Vagina (tissue), 2 donors: ENCODE data around the gene RIN3. TPM values are rescaled to one million over a fixed set of nuclear protein-coding genes. Genes with fewer than 3 reads are reported as not detected.
"Not testable (repeated sequence)": the region's sequence is repeated elsewhere in the genome, so short reads cannot be mapped to it uniquely, and the experiment has no call there.

Experiments used
- DNase-seq, 2 donors: peaks; one replicate each; pipeline ENCODE4 v3.0.0-alpha.2; 2017; ENCODE audit errors: extremely low spot score in 2 of 2
- H3K27ac ChIP-seq: fragments of 200-600 bp; sonication (generic); one replicate; pipeline ENCODE4 v1.5.1; 2019
- H3K27me3 ChIP-seq: fragments of 200-600 bp; sonication (generic); one replicate; pipeline ENCODE4 v1.5.1; 2019
- H3K36me3 ChIP-seq, 2 donors: fragments of 200-600 bp; sonication (generic); one replicate each; pipeline ENCODE4 v1.5.1; 2017 to 2019
- H3K4me1 ChIP-seq: fragments of 200-600 bp; sonication (generic); one replicate; pipeline ENCODE4 v1.5.1; 2019
- H3K4me3 ChIP-seq, 2 donors: fragments of 200-600 bp; sonication (generic); 1 replicate in 1 of 2; 2 replicates in 1 of 2; pipeline ENCODE4 v1.5.1; 2016 to 2019
- H3K9me3 ChIP-seq: fragments of 200-600 bp; sonication (generic); one replicate; pipeline ENCODE4 v1.5.1; 2019
- CTCF ChIP-seq, 3 experiments: fragments of 450-650 bp in 2 of 3; fragments of 200-600 bp in 1 of 3; sonication (generic) in 1 of 3; IDR thresholded peaks; one replicate each; pipeline ENCODE4 v1.5.1; 2017 to 2019; ENCODE audit warnings: antibody characterized with exemption in 3 of 3, mild to moderate bottlenecking in 2 of 3, moderate library complexity in 2 of 3
- POLR2A ChIP-seq, 2 donors: fragments of 450-650 bp; IDR thresholded peaks; one replicate each; pipeline ENCODE4 v1.6.1; 2017; ENCODE audit warnings: antibody characterized with exemption in 2 of 2, mild to moderate bottlenecking in 2 of 2, moderate library complexity in 2 of 2
- POLR2AphosphoS5 ChIP-seq, 2 donors: sonication (generic); formaldehyde crosslinking; IDR thresholded peaks; one replicate each; pipeline ENCODE4 v1.9.0; 2017; ENCODE audit warnings: antibody characterized with exemption in 2 of 2, mild to moderate bottlenecking in 2 of 2, low read depth in 1 of 2; ENCODE audit not compliant: insufficient read depth in 1 of 2
- intact Hi-C: fragments of 100-400 bp; cut with DNase I; formaldehyde crosslinking; loops from one replicate; pipeline ENCODE4 v1.15.1; 2023
- total RNA-seq: library from RNA; depleted of rRNA; stranded (reverse); fragments of >200 nt; gene quantifications from one replicate; pipeline ENCODE4 v1.2.3, GENCODE V29; 2016

RIN3 gene
- total RNA-seq, 1 donor from 2014 or later = 22.6 TPM

GRCh38 chr14:92677955-92678354, 164.4 kb downstream of the RIN3 start:
- intact Hi-C loops = no loop called here
- Histone ChIP-seq H3K36me3 (peaks cover 0 to 9% of the 10 kb centered on the region in 2 donors), H3K27ac (no peak overlapping the region)

GRCh38 chr14:92678766-92679165, 165.2 kb downstream of the RIN3 start:
- TF ChIP-seq POLR2AphosphoS5 (IDR thresholded peaks at IDR 0.05; ENCODE audit: insufficient read depth in 1 of 2, low read depth in 1 of 2) (no peak), POLR2A (IDR thresholded peaks at IDR 0.05) (no peak), CTCF (IDR thresholded peaks at IDR 0.05) (no peak)
- peaks cover 0 to 9% of the 10 kb centered on the region in 2 donors for H3K36me3 ChIP-seq
- no peaks in the 10 kb centered on the region for H3K27me3 ChIP-seq
- DNase-seq = no peak
- no peak overlapping the region for H3K27ac ChIP-seq
- H3K9me3 ChIP-seq = no peaks in the 10 kb centered on the region
- H3K4me3 ChIP-seq = no peak overlapping the region
- intact Hi-C loops = no loop called here
- peaks cover 9% of the 10 kb centered on the region for H3K4me1 ChIP-seq

More at GRCh38 chr14:92677955-92678354, 164.4 kb downstream of the RIN3 start:
- Histone ChIP-seq H3K4me3 (no peak overlapping the region), H3K27me3 (no peaks in the 10 kb centered on the region), H3K9me3 (no peaks in the 10 kb centered on the region), H3K4me1 (peaks cover 9% of the 10 kb centered on the region)
- TF ChIP-seq POLR2A (IDR thresholded peaks at IDR 0.05) (no peak), POLR2AphosphoS5 (IDR thresholded peaks at IDR 0.05; ENCODE audit: insufficient read depth in 1 of 2, low read depth in 1 of 2) (no peak), CTCF (IDR thresholded peaks at IDR 0.05) (no peak)
- no peak for DNase-seq

- H3K27me3 ChIP-seq = no peaks in the 10 kb centered on the region
- H3K27ac ChIP-seq = no peak overlapping the region
- no peak for DNase-seq
- H3K36me3 ChIP-seq = peaks cover 0 to 9% of the 10 kb centered on the region in 2 donors
- H3K4me1 ChIP-seq = peaks cover 9% of the 10 kb centered on the region
- TF ChIP-seq POLR2A (IDR thresholded peaks at IDR 0.05) = no peak
- no peak for TF ChIP-seq CTCF (IDR thresholded peaks at IDR 0.05)
- TF ChIP-seq POLR2AphosphoS5 (IDR thresholded peaks at IDR 0.05; ENCODE audit: insufficient read depth in 1 of 2, low read depth in 1 of 2) = no peak
- H3K9me3 ChIP-seq = no peaks in the 10 kb centered on the region
- intact Hi-C loops = no loop called here
- no peak overlapping the region for H3K4me3 ChIP-seq
These were observed 165.7 kb downstream of the RIN3 start for GRCh38 chr14:92679246-92679645.

GRCh38 chr14:92680330-92680729, 166.7 kb downstream of the RIN3 start:
- not testable (repeated sequence) for H3K27ac ChIP-seq, H3K4me3 ChIP-seq, H3K36me3 ChIP-seq, DNase-seq, H3K27me3 ChIP-seq, H3K4me1 ChIP-seq, H3K9me3 ChIP-seq
- intact Hi-C loops = loop anchor here (10.0 kb wide), 1 partner anchor 104 kb away; no protein-coding TSS in a partner anchor

- Histone ChIP-seq H3K36me3 (peaks cover 0 to 9% of the 10 kb centered on the region in 2 donors), H3K9me3 (no peaks in the 10 kb centered on the region), H3K4me3 (no peak overlapping the region), H3K27ac (no peak overlapping the region), H3K4me1 (peaks cover 9% of the 10 kb centered on the region), H3K27me3 (no peaks in the 10 kb centered on the region)
- peak; percentile 71 to 97 (median 73) for TF ChIP-seq CTCF (IDR thresholded peaks at IDR 0.05)
- peak in 1 of 2 donors; percentile 47 for TF ChIP-seq POLR2AphosphoS5 (IDR thresholded peaks at IDR 0.05; ENCODE audit: insufficient read depth in 1 of 2, low read depth in 1 of 2)
- no peak for TF ChIP-seq POLR2A (IDR thresholded peaks at IDR 0.05)
- intact Hi-C loops = loop anchor here (10.0 kb wide), 1 partner anchor 104 kb away; no protein-coding TSS in a partner anchor
- DNase-seq = no peak
These were observed 167.4 kb downstream of the RIN3 start for GRCh38 chr14:92680781-92681650.
